ENCODE data around the gene CCDC28B.

CCDC28B gene

GRCh38 chr1:32205401-32206370 lies 5.3 kb downstream of the CCDC28B start, which contains the start of gene IQCC:
Gene IQCC, plus strand, starts transcription at chr1:32205671. Its CDS starts 11 bp downstream, at chr1:32205682.
- peak within 1 kb of the TSS; percentile 89 for H3K4me3 ChIP-seq (ENCODE audit: low read depth, low read length)
- H3K36me3 ChIP-seq (ENCODE audit: control insufficient read depth, insufficient read depth, low read length) = peaks cover 11% of the 10 kb centered on the region; the same call in 1 of the 2 replicates
- peaks cover 16% of the 10 kb centered on the region for H3K4me1 ChIP-seq (ENCODE audit: control insufficient read depth, insufficient read depth, low read length)
- peak within 1 kb of the TSS; percentile 84 for H3K9ac ChIP-seq (ENCODE audit: low read length)
- no peak within 1 kb of the TSS; the same call in 1 of the 2 replicates for H3K27ac ChIP-seq (ENCODE audit: low read depth, low read length)
- no peaks in the 10 kb centered on the region for H3K9me3 ChIP-seq (ENCODE audit: control insufficient read depth, insufficient read depth, low read depth, low read length)
- peaks cover 8% of the 10 kb centered on the region; the same call in 1 of the 2 replicates for H3K27me3 ChIP-seq (ENCODE audit: control insufficient read depth, insufficient read depth, low read length)

- Histone ChIP-seq H3K27ac (ENCODE audit: low read depth, low read length) (no peak overlapping the region), H3K36me3 (ENCODE audit: control insufficient read depth, insufficient read depth, low read length) (peaks cover 11% of the 10 kb centered on the region; the same call in 1 of the 2 replicates), H3K27me3 (ENCODE audit: control insufficient read depth, insufficient read depth, low read length) (peaks cover 8% of the 10 kb centered on the region; the same call in 1 of the 2 replicates), H3K9me3 (ENCODE audit: control insufficient read depth, insufficient read depth, low read depth, low read length) (no peaks in the 10 kb centered on the region), H3K9ac (ENCODE audit: low read length) (no peak overlapping the region), H3K4me3 (ENCODE audit: low read depth, low read length) (no peak overlapping the region), H3K4me1 (ENCODE audit: control insufficient read depth, insufficient read depth, low read length) (peaks cover 8% of the 10 kb centered on the region)
These were observed 8.1 kb downstream of the CCDC28B start for GRCh38 chr1:32208469-32208868.

DNA sequence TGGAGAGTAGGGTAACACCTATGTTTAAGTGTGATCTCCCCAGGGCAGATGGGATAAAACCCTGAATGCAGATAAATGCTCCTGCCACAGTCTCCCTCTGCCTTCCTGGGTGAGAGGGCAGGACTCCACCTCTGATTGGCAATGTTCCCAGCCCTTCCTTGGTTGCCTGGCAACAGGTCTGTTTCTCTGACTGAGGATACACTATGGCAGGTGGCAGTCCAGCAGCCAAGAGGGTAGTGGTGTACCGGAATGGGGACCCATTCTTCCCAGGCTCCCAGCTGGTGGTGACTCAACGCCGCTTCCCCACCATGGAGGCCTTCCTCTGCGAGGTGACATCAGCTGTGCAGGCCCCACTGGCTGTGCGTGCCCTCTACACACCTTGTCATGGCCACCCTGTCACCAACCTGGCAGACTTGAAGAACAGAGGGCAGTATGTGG lies 8.5 kb downstream of the CCDC28B start, which contains the start of gene DCDC2B:
TSS of gene DCDC2B (plus strand) at position 199 of the 438 bp plus-strand sequence. CDS start at position 204, 5 bp downstream.
- H3K4me1 ChIP-seq (ENCODE audit: control insufficient read depth, insufficient read depth, low read length) = peaks cover 8% of the 10 kb centered on the region
- H3K27me3 ChIP-seq (ENCODE audit: control insufficient read depth, insufficient read depth, low read length) = peaks cover 8% of the 10 kb centered on the region; the same call in 1 of the 2 replicates
- H3K27ac ChIP-seq (ENCODE audit: low read depth, low read length) = no peak within 1 kb of the TSS
- H3K9ac ChIP-seq (ENCODE audit: low read length) = no peak within 1 kb of the TSS
- no peak within 1 kb of the TSS for H3K4me3 ChIP-seq (ENCODE audit: low read depth, low read length)
- peaks cover 11% of the 10 kb centered on the region; the same call in 1 of the 2 replicates for H3K36me3 ChIP-seq (ENCODE audit: control insufficient read depth, insufficient read depth, low read length)
- no peaks in the 10 kb centered on the region for H3K9me3 ChIP-seq (ENCODE audit: control insufficient read depth, insufficient read depth, low read depth, low read length)

- Histone ChIP-seq H3K9me3 (ENCODE audit: control insufficient read depth, insufficient read depth, low read depth, low read length) (no peaks in the 10 kb centered on the region), H3K4me3 (ENCODE audit: low read depth, low read length) (no peak overlapping the region), H3K9ac (ENCODE audit: low read length) (no peak overlapping the region), H3K36me3 (ENCODE audit: control insufficient read depth, insufficient read depth, low read length) (peaks cover 31% of the 10 kb centered on the region), H3K27ac (ENCODE audit: low read depth, low read length) (no peak overlapping the region), H3K4me1 (ENCODE audit: control insufficient read depth, insufficient read depth, low read length) (peaks cover under 1% of the 10 kb centered on the region; the same call in 1 of the 2 replicates), H3K27me3 (ENCODE audit: control insufficient read depth, insufficient read depth, low read length) (no peaks in the 10 kb centered on the region)
These were observed 15.5 kb downstream of the CCDC28B start for GRCh38 chr1:32215629-32216480.

DNA sequence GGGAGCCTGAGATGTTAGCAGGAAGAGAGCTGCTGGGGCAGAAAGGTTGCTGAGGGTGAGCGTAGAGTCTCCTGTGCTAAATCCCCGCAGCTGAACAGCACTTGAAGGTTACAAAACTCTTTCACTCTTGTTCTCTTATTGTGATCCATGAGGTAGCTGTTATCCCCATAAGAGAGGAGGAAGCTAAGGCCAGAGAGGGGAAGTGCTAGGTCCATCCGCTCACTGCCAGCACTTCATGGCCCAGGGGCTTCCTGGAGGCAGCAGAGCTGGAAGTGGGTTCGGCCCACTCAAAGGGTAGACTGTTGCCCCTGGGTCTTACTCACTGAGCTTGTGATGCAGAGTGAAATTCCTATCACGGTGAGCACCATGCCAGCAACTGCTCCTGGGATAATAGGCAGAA lies 16.2 kb downstream of the CCDC28B start:
- no peak overlapping the region for H3K4me3 ChIP-seq (ENCODE audit: low read depth, low read length)

DNA sequence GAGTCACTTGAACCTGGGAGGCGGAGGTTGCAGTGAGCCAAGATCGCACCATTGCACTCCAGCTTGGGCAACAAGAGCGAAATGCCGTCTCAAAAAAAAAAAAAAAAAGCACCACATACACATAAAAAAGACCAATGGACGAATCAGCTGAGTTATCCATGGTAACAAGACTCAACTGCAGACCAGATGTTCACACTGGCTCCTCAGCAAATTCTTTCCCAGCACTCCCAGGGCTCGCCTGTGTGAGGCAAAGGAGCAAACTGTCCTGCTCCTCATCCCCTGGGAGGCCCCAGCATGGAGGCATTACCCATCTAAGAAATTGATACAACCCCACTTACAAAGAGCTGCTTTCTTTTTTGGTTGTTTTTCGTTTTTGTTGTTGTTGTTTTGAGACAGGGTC lies 18.6 kb downstream of the CCDC28B start:
- peaks cover 38% of the 10 kb centered on the region for H3K36me3 ChIP-seq (ENCODE audit: control insufficient read depth, insufficient read depth, low read length)
- H3K9me3 ChIP-seq (ENCODE audit: control insufficient read depth, insufficient read depth, low read depth, low read length) = no peaks in the 10 kb centered on the region
- H3K9ac ChIP-seq (ENCODE audit: low read length) = no peak overlapping the region
- H3K4me1 ChIP-seq (ENCODE audit: control insufficient read depth, insufficient read depth, low read length) = peaks cover 7% of the 10 kb centered on the region; the same call in 1 of the 2 replicates
- no peaks in the 10 kb centered on the region for H3K27me3 ChIP-seq (ENCODE audit: control insufficient read depth, insufficient read depth, low read length)
- H3K27ac ChIP-seq (ENCODE audit: low read depth, low read length) = no peak overlapping the region
- H3K4me3 ChIP-seq (ENCODE audit: low read depth, low read length) = no peak overlapping the region

More for the DNA sequence above, 16.2 kb downstream of the CCDC28B start:
- Histone ChIP-seq H3K27me3 (ENCODE audit: control insufficient read depth, insufficient read depth, low read length) (no peaks in the 10 kb centered on the region), H3K9me3 (ENCODE audit: control insufficient read depth, insufficient read depth, low read depth, low read length) (no peaks in the 10 kb centered on the region), H3K9ac (ENCODE audit: low read length) (no peak overlapping the region), H3K36me3 (ENCODE audit: control insufficient read depth, insufficient read depth, low read length) (peaks cover 31% of the 10 kb centered on the region), H3K4me1 (ENCODE audit: control insufficient read depth, insufficient read depth, low read length) (peaks cover 7% of the 10 kb centered on the region; the same call in 1 of the 2 replicates), H3K27ac (ENCODE audit: low read depth, low read length) (no peak overlapping the region)

- H3K27ac ChIP-seq (ENCODE audit: low read depth, low read length) = no peak overlapping the region
- peak overlapping the region; percentile 96 for H3K9ac ChIP-seq (ENCODE audit: low read length)
- H3K9me3 ChIP-seq (ENCODE audit: control insufficient read depth, insufficient read depth, low read depth, low read length) = no peaks in the 10 kb centered on the region
- peaks cover 39% of the 10 kb centered on the region for H3K36me3 ChIP-seq (ENCODE audit: control insufficient read depth, insufficient read depth, low read length)
- peaks cover 7% of the 10 kb centered on the region; the same call in 1 of the 2 replicates for H3K4me1 ChIP-seq (ENCODE audit: control insufficient read depth, insufficient read depth, low read length)
- no peaks in the 10 kb centered on the region for H3K27me3 ChIP-seq (ENCODE audit: control insufficient read depth, insufficient read depth, low read length)
- peak overlapping the region; percentile 99 for H3K4me3 ChIP-seq (ENCODE audit: low read depth, low read length)
These were observed 20.6 kb downstream of the CCDC28B start for GRCh38 chr1:32220746-32221580.

GRCh38 chr1:32221581-32221979 lies 21.2 kb downstream of the CCDC28B start:
- no peaks in the 10 kb centered on the region for H3K9me3 ChIP-seq (ENCODE audit: control insufficient read depth, insufficient read depth, low read depth, low read length)
- peaks cover 37% of the 10 kb centered on the region for H3K36me3 ChIP-seq (ENCODE audit: control insufficient read depth, insufficient read depth, low read length)
- H3K4me3 ChIP-seq (ENCODE audit: low read depth, low read length) = peak overlapping the region; percentile 99
- peaks cover 7% of the 10 kb centered on the region; the same call in 1 of the 2 replicates for H3K4me1 ChIP-seq (ENCODE audit: control insufficient read depth, insufficient read depth, low read length)
- peak overlapping the region; percentile 34; the same call in 1 of the 2 replicates for H3K27ac ChIP-seq (ENCODE audit: low read depth, low read length)
- peak overlapping the region; percentile 96 for H3K9ac ChIP-seq (ENCODE audit: low read length)
- no peaks in the 10 kb centered on the region for H3K27me3 ChIP-seq (ENCODE audit: control insufficient read depth, insufficient read depth, low read length)

GRCh38 chr1:32221980-32222755 lies 21.8 kb downstream of the CCDC28B start, which contains the start of the genes EIF3I and TMEM234:
Gene EIF3I, plus strand, starts transcription at chr1:32222407. Its CDS starts 35 bp downstream, at chr1:32222442.
Gene TMEM234, minus strand, starts transcription at chr1:32222353. Its CDS starts 31 bp downstream, at chr1:32222322.
- Histone ChIP-seq H3K4me1 (ENCODE audit: control insufficient read depth, insufficient read depth, low read length) (peaks cover 7% of the 10 kb centered on the region; the same call in 1 of the 2 replicates), H3K9me3 (ENCODE audit: control insufficient read depth, insufficient read depth, low read depth, low read length) (no peaks in the 10 kb centered on the region), H3K27ac (ENCODE audit: low read depth, low read length) (peak within 1 kb of the TSS; percentile 82), H3K27me3 (ENCODE audit: control insufficient read depth, insufficient read depth, low read length) (no peaks in the 10 kb centered on the region), H3K9ac (ENCODE audit: low read length) (peak within 1 kb of the TSS; percentile 96), H3K36me3 (ENCODE audit: control insufficient read depth, insufficient read depth, low read length) (peaks cover 35% of the 10 kb centered on the region), H3K4me3 (ENCODE audit: low read depth, low read length) (peak within 1 kb of the TSS; percentile 99)

Data from HUES6 (cell line).